HG02763 (cell line): ENCODE measurements around the gene TBCD.
A peak's percentile ranks its signal among the peaks of the same experiment; 100 is the strongest.

Experiments
- ATAC-seq: cut with Tn5 transposase; IDR thresholded peaks from one replicate; pipeline ENCODE4 v1.9.1; 2021; ENCODE audit warnings: mild to moderate bottlenecking, moderate library complexity; ENCODE audit not compliant: unreplicated experiment

The TBCD gene

GRCh38 chr17:82751571-82752370 lies at the start of gene TBCD:
Gene TBCD (plus strand): TSS chr17:82752065. CDS start chr17:82752194, 129 bp downstream.
- peak; percentile 69 for ATAC-seq

DNA sequence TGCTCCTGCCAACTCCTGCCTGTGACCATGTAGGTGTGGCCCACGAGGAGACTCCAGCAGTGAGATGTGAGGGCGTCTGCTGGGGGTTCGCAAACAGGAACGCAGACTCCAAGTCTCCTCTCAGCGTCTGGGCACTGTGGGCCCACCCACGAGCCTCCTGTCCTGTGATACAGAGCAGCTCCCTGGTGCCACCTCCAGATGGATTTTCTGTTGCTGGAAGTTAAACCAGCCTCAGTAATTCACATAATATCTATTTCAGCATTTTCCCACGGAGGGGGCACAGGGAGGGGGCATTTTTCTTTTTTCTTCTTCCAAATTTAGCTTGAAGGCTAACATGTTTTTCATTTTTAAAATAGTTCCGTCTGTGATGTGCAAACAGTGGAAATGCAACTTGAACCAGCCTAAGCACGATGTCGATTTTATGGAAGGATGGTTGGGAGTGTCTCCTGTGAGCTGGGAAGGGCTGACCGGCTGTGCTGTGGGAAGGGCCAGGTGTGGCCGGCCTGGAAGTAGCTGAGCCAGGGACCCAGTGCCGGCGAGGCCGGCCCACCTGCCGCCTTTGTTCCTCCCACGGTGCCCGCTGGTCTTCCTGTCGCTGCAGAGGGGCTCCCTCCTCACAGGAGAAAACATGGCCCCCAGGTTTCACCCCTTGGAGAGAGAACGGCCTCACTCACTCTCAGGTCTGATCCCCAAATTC lies 49.5 kb upstream of the TBCD start:
- no peak for ATAC-seq

DNA sequence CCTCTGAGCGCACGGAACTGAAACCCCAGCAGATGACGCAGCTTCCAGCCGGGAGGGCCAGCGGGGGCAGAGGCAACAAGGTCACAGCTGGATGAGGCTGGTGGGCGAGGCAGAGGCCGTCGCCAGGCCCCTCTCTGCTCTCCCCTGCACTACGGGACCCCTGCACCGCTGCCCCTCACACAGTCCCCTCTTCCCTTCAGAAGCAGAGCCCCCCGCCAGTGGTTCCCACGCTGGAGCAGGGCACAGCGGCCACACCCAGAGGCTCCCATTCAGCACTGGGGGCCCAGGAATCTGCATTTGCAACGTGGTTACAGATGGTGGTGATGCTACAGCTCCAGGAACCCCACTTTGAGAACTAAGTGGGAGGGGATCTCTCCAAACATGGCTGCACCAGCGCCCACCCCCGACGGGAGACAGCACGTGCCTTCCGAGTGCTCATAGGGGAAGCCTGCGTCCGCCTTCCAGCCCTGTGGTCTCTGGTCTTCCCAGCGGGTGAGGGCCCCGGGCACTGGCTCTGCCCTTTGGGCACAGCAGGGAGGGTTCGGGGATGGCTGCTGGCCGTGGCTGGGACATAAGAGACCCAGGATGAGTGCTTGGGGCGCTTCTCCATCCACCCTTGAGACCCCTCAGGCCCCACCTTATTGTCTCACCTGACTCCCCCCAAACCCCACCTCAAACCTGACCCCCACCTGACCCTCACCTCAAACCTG lies 48.7 kb upstream of the TBCD start:
- no peak for ATAC-seq

DNA sequence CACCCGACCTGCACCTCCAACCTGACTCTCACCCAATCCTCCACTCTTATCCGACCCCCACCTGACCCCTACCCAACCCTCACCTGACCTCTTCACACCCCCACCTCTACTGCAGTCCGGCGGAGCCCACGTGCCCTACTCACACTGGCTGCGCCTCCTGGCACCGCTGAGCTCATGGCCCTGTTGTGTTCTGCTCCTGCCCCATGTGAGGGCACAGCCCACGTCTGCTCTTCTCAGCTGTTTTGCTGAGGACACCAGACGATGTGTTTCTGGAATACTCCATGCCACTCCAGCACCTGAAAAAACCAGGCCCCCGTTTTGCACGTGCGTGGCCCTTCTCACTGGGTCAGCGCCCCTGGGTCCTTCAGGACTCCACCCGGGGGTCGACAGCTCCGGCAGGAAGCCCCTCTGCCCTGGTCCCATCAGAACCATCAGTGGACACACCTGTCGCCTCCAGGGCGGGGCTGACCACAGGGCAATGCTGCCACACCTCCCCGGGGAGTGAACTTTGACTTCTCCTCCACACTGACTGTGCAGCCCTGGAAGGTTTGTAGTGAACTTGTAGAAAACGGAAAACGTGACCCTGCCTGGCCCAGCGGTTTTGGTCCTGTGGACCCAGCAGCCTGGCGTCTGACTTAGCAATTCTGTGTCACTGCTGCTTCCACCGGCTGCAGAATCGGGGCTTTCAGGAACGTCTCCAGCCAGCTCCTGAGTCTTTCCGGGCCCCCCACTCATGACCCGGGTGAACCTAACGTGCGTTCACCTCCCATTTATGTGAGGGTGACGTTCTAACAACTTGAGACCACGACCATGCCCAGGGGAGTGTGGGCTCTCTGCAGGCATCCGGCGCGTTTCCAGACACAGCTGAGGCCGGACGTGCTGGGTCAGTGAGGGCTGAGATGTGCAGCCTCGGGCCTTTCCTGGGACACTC lies 47.7 kb upstream of the TBCD start:
- no peak for ATAC-seq

GRCh38 chr17:82704886-82705285 lies 47.0 kb upstream of the TBCD start:
- ATAC-seq: no peak

DNA sequence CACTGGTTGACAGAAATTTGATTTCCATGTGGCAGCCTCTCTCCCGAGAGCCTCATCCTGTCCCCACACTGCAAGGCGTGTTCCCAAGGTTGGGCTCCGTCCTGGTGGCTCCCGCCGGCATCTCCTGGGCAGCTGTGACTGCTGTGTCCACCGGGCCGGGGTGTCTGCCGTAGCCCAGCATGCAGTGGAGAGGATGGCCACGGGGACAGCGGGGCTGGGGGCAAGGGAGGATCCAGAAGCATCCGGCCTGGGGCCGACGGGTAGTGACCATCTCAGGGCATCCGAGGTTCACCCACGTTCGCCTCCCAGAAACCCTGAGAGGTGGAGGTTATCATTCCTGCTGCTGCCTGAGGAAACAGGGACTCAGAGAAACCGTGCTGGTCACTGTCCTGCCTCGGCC lies 46.1 kb upstream of the TBCD start:
- ATAC-seq: no peak

GRCh38 chr17:82709024-82709675 lies 42.7 kb upstream of the TBCD start:
- no peak for ATAC-seq

- no peak for ATAC-seq
Measured at GRCh38 chr17:82709676-82710498, 42.0 kb upstream of the TBCD start.

GRCh38 chr17:82710499-82711232 lies 41.2 kb upstream of the TBCD start:
- ATAC-seq: no peak

DNA sequence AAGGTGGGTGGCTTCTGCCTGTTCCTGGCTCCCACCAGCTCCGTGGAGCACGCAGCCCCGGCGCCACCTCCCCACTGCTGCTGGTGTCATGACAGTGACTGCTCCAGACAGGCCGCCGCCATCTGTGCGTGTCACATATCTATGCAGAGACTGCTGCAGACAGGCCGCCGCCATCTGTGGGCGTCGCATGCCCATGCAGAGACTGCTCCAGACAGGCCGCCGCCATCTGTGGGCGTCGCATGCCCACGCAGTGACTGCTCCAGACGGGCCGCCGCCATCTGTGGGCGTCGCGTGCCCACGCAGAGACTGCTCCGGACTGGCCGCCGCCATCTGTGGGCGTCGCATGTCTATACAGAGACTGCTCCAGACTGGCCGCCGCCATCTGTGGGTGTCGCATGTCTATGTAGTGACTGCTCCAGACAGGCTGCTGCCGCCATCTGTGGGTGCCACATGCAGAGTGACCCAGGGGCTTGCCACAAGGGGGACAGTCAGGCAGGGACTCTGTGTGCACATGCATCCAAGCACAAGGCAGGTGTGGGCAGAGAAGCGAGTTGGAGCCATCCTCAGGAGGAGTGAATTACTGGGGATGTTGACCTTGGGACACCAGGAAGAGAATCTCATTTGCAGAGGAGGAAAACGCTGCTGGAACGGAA lies 38.7 kb upstream of the TBCD start:
- ATAC-seq: no peak

DNA sequence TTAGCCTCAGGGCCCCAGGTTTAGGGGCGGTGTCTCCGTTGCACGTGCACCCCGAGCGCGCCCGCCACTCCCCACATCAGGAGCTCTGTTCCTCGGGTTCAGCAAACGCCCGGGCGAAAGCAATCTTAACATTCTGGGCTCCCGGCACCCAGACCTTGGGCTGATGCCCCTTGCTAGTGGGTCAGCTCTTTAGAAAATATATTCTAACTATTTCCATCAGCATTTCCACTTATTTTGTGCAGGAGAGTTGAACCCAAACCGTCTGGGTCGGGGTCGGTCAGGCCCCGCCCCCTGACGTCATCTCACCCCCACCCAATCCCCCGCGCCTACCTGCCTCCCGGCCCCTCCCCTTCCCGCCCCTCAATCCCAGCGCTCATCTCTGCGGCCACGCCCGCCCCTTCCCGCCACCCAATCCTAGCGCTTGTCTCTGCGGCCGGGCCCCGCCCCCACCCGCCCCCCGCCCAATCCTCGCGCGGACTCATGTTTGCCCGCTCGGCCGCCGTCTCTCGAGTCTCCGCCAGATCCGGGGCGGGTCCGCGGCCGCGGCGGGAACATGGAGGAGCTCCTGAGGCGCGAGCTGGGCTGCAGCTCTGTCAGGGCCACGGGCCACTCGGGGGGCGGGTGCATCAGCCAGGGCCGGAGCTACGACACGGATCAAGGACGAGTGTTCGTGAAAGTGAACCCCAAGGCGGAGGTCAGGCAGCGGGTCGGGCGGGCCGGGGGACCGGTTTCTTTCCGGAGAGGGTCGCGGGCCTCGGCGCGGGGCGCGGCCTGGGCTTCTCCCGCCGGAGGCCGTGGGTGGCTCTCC lies 35.5 kb upstream of the TBCD start, which contains the start of gene FN3KRP:
FN3KRP (plus strand) TSS at position 504 of the 808 bp plus-strand sequence; CDS start at position 554, 50 bp downstream.
- ATAC-seq: peak; percentile 75

- no peak for ATAC-seq
Measured at GRCh38 chr17:82718986-82719685, 32.7 kb upstream of the TBCD start.

- ATAC-seq: no peak
Measured at GRCh38 chr17:82720204-82720603, 31.7 kb upstream of the TBCD start.

GRCh38 chr17:82722341-82723013 lies 29.4 kb upstream of the TBCD start:
- no peak for ATAC-seq

DNA sequence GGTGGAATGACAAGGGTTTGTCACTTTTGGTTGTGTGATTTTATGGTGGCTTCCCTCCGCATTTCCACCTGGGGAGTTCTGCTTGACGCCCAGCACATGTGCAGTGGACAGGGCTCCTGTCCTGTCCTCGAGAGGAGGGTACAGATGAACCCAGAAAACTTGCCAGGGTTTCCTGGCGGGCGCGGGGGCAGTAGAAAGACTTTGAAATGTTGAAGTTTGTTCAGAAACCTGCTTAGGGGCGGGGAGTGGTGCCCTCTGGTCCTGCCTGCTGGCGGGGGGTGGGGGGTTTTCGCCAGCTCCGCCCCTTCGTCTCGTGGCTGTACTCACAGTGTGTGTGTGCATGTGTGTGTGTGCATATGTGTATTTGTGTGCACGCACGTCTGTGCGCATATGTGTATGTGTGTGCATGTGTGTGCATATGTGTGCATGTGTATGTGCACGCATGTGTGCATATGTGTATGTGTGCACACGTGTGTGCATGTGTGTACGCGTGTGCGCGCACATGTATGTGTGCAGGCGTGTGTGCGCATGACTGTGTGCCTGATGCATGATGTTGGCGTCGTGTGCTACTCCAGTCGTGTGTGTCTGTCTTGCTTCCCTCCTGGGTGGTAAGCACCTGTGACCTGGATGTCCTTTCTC lies 28.6 kb upstream of the TBCD start:
- no peak for ATAC-seq
